SK-N-SH (cell line): ENCODE data around the gene JAKMIP1. TPM values are rescaled to one million over a fixed set of nuclear protein-coding genes. Genes with fewer than 3 reads are reported as not detected.

Experiments
- CTCF ChIA-PET: fragments of 300-600, 350-600 bp; formaldehyde crosslinking; extraction: SDS; loops from one replicate; lab custom pipeline; 2021; lab: Yijun Ruan, JAX
- POLR2A ChIA-PET: fragments of 350-600 bp; sonication (Branson Sonifier 250); formaldehyde crosslinking; extraction: SDS; loops from one replicate; lab custom pipeline; 2020; ENCODE audit warnings: antibody characterized with exemption, inconsistent platforms; lab: Yijun Ruan, JAX
- DNase-seq: peaks from one replicate; pipeline ENCODE4 v3.0.0; 2012
- H2AFZ ChIP-seq: fragments of 200-600 bp; sonication (generic); 2 replicates; pipeline ENCODE4 v1.8.1; 2016; ENCODE audit warnings: antibody characterized with exemption, mild to moderate bottlenecking, low read depth
- H3F3A ChIP-seq: fragments of 200-600 bp; sonication (generic); replicated peaks from 2 replicates; pipeline ENCODE3; 2016; ENCODE audit warnings: antibody characterized with exemption, mild to moderate bottlenecking; ENCODE audit not compliant: insufficient read depth
- H3K27ac ChIP-seq, 2 experiments: fragments of 200-500 bp in 1 of 2; fragments of 200-600 bp in 1 of 2; sonication (Bioruptor generic) in 1 of 2; sonication (generic), shearing (Covaris generic) in 1 of 2; 2 replicates each; pipeline versions ENCODE4 v1.5.1 to v1.6.1; 2014 to 2016; ENCODE audit warnings: low read depth in 2 of 2, inconsistent platforms in 1 of 2, low read length in 1 of 2, mild to moderate bottlenecking in 1 of 2, mixed read lengths in 1 of 2
- H3K27me3 ChIP-seq: fragments of 200-600 bp; sonication (generic), shearing (Covaris generic); 2 replicates; pipeline ENCODE4 v1.6.1; 2016; ENCODE audit warnings: mixed run types; ENCODE audit not compliant: insufficient read depth
- H3K36me3 ChIP-seq, 2 experiments: fragments of 200-500 bp in 1 of 2; fragments of 200-600 bp in 1 of 2; sonication (Bioruptor generic) in 1 of 2; sonication (generic) in 1 of 2; replicated peaks in 1 of 2; 2 replicates each; pipeline versions ENCODE3 to v1.5.1; 2014 to 2016; ENCODE audit warnings: low read length in 1 of 2, mild to moderate bottlenecking in 1 of 2; ENCODE audit not compliant: insufficient read depth in 2 of 2, control insufficient read depth in 1 of 2
- H3K4me1 ChIP-seq, 2 experiments: fragments of 200-500 bp in 1 of 2; fragments of 200-600 bp in 1 of 2; sonication (Bioruptor generic) in 1 of 2; sonication (generic), shearing (Covaris generic) in 1 of 2; 2 replicates each; pipeline versions ENCODE4 v1.5.1 to v1.6.1; 2014 to 2016; ENCODE audit warnings: low read depth in 1 of 2, low read length in 1 of 2, mixed run types in 1 of 2; ENCODE audit not compliant: insufficient read depth in 2 of 2, control insufficient read depth in 1 of 2
- H3K4me2 ChIP-seq: fragments of 200-600 bp; sonication (generic), shearing (Covaris generic); 2 replicates; pipeline ENCODE4 v1.6.1; 2017; ENCODE audit warnings: mixed run types
- H3K4me3 ChIP-seq, 2 experiments: fragments of 200-500 bp in 1 of 2; fragments of 200-600 bp in 1 of 2; sonication (Bioruptor generic) in 1 of 2; sonication (generic), shearing (Covaris generic) in 1 of 2; 2 replicates each; pipeline versions ENCODE4 v1.5.1 to v1.8.1; 2014 to 2016; ENCODE audit warnings: low read depth in 2 of 2, inconsistent platforms in 1 of 2, low read length in 1 of 2, mild to moderate bottlenecking in 1 of 2, mixed read lengths in 1 of 2, moderate library complexity in 1 of 2
- H3K79me2 ChIP-seq: fragments of 200-600 bp; sonication (generic); 2 replicates; pipeline ENCODE4 v1.8.1; 2017; ENCODE audit warnings: mild to moderate bottlenecking; ENCODE audit not compliant: insufficient read depth
- H3K9ac ChIP-seq: fragments of 200-600 bp; sonication (generic); 2 replicates; pipeline ENCODE4 v1.6.1; 2017; ENCODE audit warnings: mixed run types
- H3K9me2 ChIP-seq: fragments of 200-600 bp; sonication (generic); 2 replicates; pipeline ENCODE4 v1.6.1; 2017; ENCODE audit warnings: mixed run types
- H3K9me3 ChIP-seq: fragments of 200-600 bp; sonication (generic); 2 replicates; pipeline ENCODE4 v1.6.1; 2017; ENCODE audit warnings: mixed run types, mild to moderate bottlenecking, moderate library complexity
- H4K20me1 ChIP-seq: fragments of 200-600 bp; sonication (generic); 2 replicates; pipeline ENCODE4 v1.6.1; 2017; ENCODE audit warnings: mild to moderate bottlenecking, mixed run types; ENCODE audit not compliant: insufficient read depth
- ELF1 ChIP-seq: IDR thresholded peaks from 2 replicates; pipeline ENCODE4 v1.4.0; 2012
- EZH2phosphoT487 ChIP-seq: fragments of 200-600 bp; sonication (generic); IDR thresholded peaks from 2 replicates; pipeline ENCODE4 v1.6.1; 2017; ENCODE audit warnings: low read depth, mixed run types, mild to moderate bottlenecking, antibody characterized with exemption, moderate library complexity, borderline replicate concordance
- MXI1 ChIP-seq: IDR thresholded peaks from 2 replicates; pipeline ENCODE4 v1.6.1; 2012; ENCODE audit warnings: mild to moderate bottlenecking, low read depth, low read length, improper control_type of control experiment
- NFIC ChIP-seq: IDR thresholded peaks from 2 replicates; pipeline ENCODE4 v1.4.0; 2012; ENCODE audit warnings: borderline replicate concordance
- NRF1 ChIP-seq: IDR thresholded peaks from 2 replicates; pipeline ENCODE4 v1.6.1; 2012; ENCODE audit warnings: low read depth, mild to moderate bottlenecking, low read length
- POLR2AphosphoS5 ChIP-seq: IDR thresholded peaks from 2 replicates; pipeline ENCODE4 v1.6.1; 2012; ENCODE audit warnings: low read depth, low read length
- RAD21 ChIP-seq: IDR thresholded peaks from 2 replicates; pipeline ENCODE4 v1.6.1; 2012; ENCODE audit warnings: mild to moderate bottlenecking, low read length
- RCOR1 ChIP-seq: fragments of 150-350 bp; IDR thresholded peaks from 2 replicates; pipeline ENCODE4 v1.6.1; 2017; ENCODE audit warnings: antibody characterized with exemption, low read length
- RXRA ChIP-seq: IDR thresholded peaks from 2 replicates; pipeline ENCODE4 v1.4.0; 2012; ENCODE audit warnings: low read depth, mild to moderate bottlenecking, borderline replicate concordance
- SMC3 ChIP-seq: IDR thresholded peaks from 2 replicates; pipeline ENCODE4 v1.6.1; 2012; ENCODE audit warnings: low read depth, low read length, improper control_type of control experiment
- TAF1 ChIP-seq: IDR thresholded peaks from 2 replicates; pipeline ENCODE4 v1.6.1; 2012; ENCODE audit warnings: low read depth, mild to moderate bottlenecking, low read length, moderate library complexity, borderline replicate concordance
- TEAD4 ChIP-seq: IDR thresholded peaks from 2 replicates; pipeline ENCODE4 v1.4.0; 2012; ENCODE audit warnings: mild to moderate bottlenecking, borderline replicate concordance; ENCODE audit not compliant: insufficient read depth
- USF2 ChIP-seq: fragments of 150-350 bp; IDR thresholded peaks from 2 replicates; pipeline ENCODE4 v1.6.1; 2017; ENCODE audit warnings: antibody characterized with exemption, low read length, low read depth, borderline replicate concordance
- WGBS: methylation state at CpG from one replicate; pipeline ENCODE4 v1.1.6; 2017; ENCODE audit warnings: low lambda C conversion rate; 5-methylcytosine and 5-hydroxymethylcytosine counted together
- polyA plus RNA-seq, 3 experiments: library from polyadenylated mRNA; depleted of rRNA; stranded (reverse); fragments of >200 nt; gene quantifications; 2 replicates each; pipeline ENCODE4 v1.2.3, GENCODE V29; 2012

Gene JAKMIP1
- polyA plus RNA-seq, 1 of the 3 experiments (the other 2 are of a cell fraction): 0.54 TPM

- H3K27ac ChIP-seq: peak overlapping the region in 1 of 2 experiments; percentile 91; a peak in 2 of 4 replicates
- no peaks in the 10 kb centered on the region for H3K9me3 ChIP-seq
- H3K9me2 ChIP-seq: no peaks in the 10 kb centered on the region
- no peaks in the 10 kb centered on the region for H3K36me3 ChIP-seq
- TF ChIP-seq ELF1: no peak
- TF ChIP-seq NRF1: no peak
- no peak for TF ChIP-seq TEAD4
- no peak for TF ChIP-seq TAF1
- TF ChIP-seq USF2: no peak
- no peak for TF ChIP-seq SMC3
- TF ChIP-seq EZH2phosphoT487: no peak
- no peak for TF ChIP-seq RCOR1
- TF ChIP-seq RXRA: no peak
- no peak for TF ChIP-seq NFIC
- TF ChIP-seq POLR2AphosphoS5: no peak
- H3K4me2 ChIP-seq: no peak overlapping the region
- 0% methylated on average over 3 of the region's 55 CpGs for WGBS
- no peak overlapping the region for H3K9ac ChIP-seq
- H3K4me1 ChIP-seq: peaks cover 0 to 42% of the 10 kb centered on the region in 2 experiments; a peak in 1 of 4 replicates
- no peaks in the 10 kb centered on the region for H3F3A ChIP-seq
- DNase-seq: peak; percentile 74
- H3K79me2 ChIP-seq: no peaks in the 10 kb centered on the region
- H3K27me3 ChIP-seq: no peaks in the 10 kb centered on the region
- POLR2A ChIA-PET: interaction anchor here (0.6 to 3.1 kb wide), 9 partner anchors 16 to 312 kb away, joined by 3 to 27 read pairs (median 4); no protein-coding TSS in a partner anchor
- H2AFZ ChIP-seq: no peak overlapping the region
- CTCF ChIA-PET: interaction anchor here (0.6 to 2.8 kb wide), 21 partner anchors 15 to 201 kb away, joined by 3 to 12 read pairs (median 4); no protein-coding TSS in a partner anchor
- peak overlapping the region in 1 of 2 experiments; percentile 54; a peak in 2 of 4 replicates for H3K4me3 ChIP-seq
- no peaks in the 10 kb centered on the region for H4K20me1 ChIP-seq
Measured at GRCh38 chr4:6199422-6199921, 877 bp downstream of the JAKMIP1 start.

- ChIA-PET POLR2A (interaction anchor here (0.6 to 3.1 kb wide), 11 partner anchors 10 to 711 kb away, joined by 3 to 27 read pairs (median 4); partner anchors contain the start of gene TBC1D14), CTCF (interaction anchor here (0.6 to 2.8 kb wide), 23 partner anchors 10 to 200 kb away, joined by 3 to 10 read pairs (median 4); no protein-coding TSS in a partner anchor)
- no peaks in the 10 kb centered on the region for H3K79me2 ChIP-seq
- peak overlapping the region in 1 of 2 experiments; percentile 54; a peak in 2 of 4 replicates for H3K4me3 ChIP-seq
- H3K4me2 ChIP-seq: no peak overlapping the region
- no peaks in the 10 kb centered on the region for H3K27me3 ChIP-seq
- H4K20me1 ChIP-seq: no peaks in the 10 kb centered on the region
- H3F3A ChIP-seq: no peaks in the 10 kb centered on the region
- WGBS: 13% methylated on average over 20 of the region's 27 CpGs
- no peaks in the 10 kb centered on the region for H3K9me3 ChIP-seq
- TF ChIP-seq RAD21 (peak; percentile 40), MXI1 (peak; percentile 39; the same call in 1 of the 2 replicates), TEAD4 (no peak)
- TF ChIP-seq, all 33 proteins: peak for 2
- DNase-seq: peak; percentile 89
- H3K4me1 ChIP-seq: peaks cover 0 to 45% of the 10 kb centered on the region in 2 experiments; a peak in 1 of 4 replicates
- H3K9me2 ChIP-seq: no peaks in the 10 kb centered on the region
- H2AFZ ChIP-seq: no peak overlapping the region
- no peaks in the 10 kb centered on the region for H3K36me3 ChIP-seq
- no peak overlapping the region for H3K9ac ChIP-seq
- H3K27ac ChIP-seq: peak overlapping the region in 1 of 2 experiments; percentile 91; a peak in 2 of 4 replicates
Measured at GRCh38 chr4:6198768-6199421, 1.5 kb downstream of the JAKMIP1 start.
